Mammary epithelial cell (primary cell): Measurements from ENCODE around the gene MT4.

Source experiments
- CTCF ChIP-seq, 2 donors: IDR thresholded peaks in 1 of 2; conservative IDR thresholded peaks in 1 of 2; 2 replicates each; pipeline ENCODE4 v1.5.1; 2011 to 2012; ENCODE audit warnings: inconsistent platforms in 2 of 2, low read length in 2 of 2, mild to moderate bottlenecking in 2 of 2, control low read depth in 1 of 2, low read depth in 1 of 2; ENCODE audit not compliant: insufficient read depth in 1 of 2; ENCODE audit errors: extremely low read depth in 1 of 2
- EZH2 ChIP-seq: IDR thresholded peaks from 2 replicates; pipeline ENCODE4 v1.6.1; 2012; ENCODE audit warnings: low read length, inconsistent platforms, borderline replicate concordance

- peak; percentile 75 to 79 for TF ChIP-seq CTCF (conservative IDR thresholded peaks at IDR 0.05 in 1 of 2, IDR thresholded peaks at IDR 0.05 in 1 of 2; ENCODE audit: extremely low read depth in 1 of 2, insufficient read depth in 1 of 2, low read depth in 1 of 2, low read length in 2 of 2)
- TF ChIP-seq EZH2, result no peak
Measured at GRCh38 chr16:56600398-56600999, 35.6 kb downstream of the MT4 start.
